Measurements from ENCODE around the gene KLF9.

Gene KLF9

DNA sequence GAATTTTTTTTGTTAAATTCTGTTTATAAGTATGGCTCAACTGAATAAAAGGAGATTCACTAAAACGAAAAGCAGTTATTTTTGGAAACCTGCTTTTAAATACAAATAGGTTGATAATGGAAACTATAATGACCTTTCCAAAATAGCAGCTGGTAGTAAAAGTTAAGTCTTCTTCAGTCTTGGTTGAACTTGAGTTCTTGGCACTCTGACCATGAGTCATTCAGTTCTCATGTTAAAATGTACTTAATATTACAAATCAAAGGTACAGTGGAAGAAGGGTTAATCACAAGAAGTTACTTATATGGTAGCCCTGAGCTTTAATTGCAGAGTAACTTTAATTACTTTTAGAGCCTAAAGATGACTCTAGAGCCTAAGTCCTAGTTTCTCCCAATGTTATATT is 62.1 kb downstream of the KLF9 start:
- DNase-seq = no peak

DNA sequence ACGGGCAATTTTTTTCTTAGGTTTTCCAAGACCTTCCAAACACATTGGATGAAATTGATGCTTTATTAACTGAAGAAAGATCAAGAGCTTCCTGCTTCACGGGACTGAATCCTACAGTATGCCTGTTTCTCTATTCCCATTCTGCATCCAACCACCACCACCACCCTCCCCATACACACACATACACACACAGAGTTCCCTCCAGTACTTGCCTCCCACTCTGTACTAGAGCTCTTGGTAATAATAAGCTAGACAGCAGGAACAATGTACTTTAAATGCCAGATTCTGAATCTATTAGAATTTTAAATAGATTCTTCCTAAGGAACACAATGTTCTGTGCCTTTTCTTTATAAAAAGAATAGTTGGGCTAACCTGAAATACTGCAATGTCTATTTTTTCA is 67.4 kb downstream of the KLF9 start:
- DNase-seq = no peak

DNA sequence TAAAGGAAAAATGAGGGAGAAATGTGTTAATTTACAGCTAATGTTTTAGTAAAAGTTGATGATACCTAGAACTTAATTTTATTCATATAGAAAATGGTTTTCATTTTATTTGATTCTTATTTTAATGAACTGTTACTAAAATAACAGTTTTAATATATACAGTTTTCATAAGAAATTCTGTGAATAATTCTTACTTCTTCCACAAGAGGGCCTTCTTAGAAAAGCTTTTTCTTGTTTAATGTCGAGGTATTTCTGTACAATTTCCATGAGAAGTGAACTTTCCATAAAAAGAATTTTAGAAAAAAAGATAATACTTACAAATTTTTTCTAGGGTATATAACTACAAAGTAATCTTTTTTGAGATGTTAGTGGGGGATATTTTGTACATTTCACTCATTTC is 73.9 kb downstream of the KLF9 start:
- DNase-seq = peak in 1 of 2 experiments; percentile 3
